GM21619 (cell line): ENCODE data around the gene EIF2D.
"Not testable (repeated sequence)": the region's sequence is repeated elsewhere in the genome, so short reads cannot be mapped to it uniquely, and the experiment has no call there.

ENCODE experiments used
- ATAC-seq: cut with Tn5 transposase; IDR thresholded peaks from one replicate; pipeline ENCODE4 v1.9.1; 2021; ENCODE audit not compliant: unreplicated experiment

EIF2D gene, protein sequence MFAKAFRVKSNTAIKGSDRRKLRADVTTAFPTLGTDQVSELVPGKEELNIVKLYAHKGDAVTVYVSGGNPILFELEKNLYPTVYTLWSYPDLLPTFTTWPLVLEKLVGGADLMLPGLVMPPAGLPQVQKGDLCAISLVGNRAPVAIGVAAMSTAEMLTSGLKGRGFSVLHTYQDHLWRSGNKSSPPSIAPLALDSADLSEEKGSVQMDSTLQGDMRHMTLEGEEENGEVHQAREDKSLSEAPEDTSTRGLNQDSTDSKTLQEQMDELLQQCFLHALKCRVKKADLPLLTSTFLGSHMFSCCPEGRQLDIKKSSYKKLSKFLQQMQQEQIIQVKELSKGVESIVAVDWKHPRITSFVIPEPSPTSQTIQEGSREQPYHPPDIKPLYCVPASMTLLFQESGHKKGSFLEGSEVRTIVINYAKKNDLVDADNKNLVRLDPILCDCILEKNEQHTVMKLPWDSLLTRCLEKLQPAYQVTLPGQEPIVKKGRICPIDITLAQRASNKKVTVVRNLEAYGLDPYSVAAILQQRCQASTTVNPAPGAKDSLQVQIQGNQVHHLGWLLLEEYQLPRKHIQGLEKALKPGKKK

DNA sequence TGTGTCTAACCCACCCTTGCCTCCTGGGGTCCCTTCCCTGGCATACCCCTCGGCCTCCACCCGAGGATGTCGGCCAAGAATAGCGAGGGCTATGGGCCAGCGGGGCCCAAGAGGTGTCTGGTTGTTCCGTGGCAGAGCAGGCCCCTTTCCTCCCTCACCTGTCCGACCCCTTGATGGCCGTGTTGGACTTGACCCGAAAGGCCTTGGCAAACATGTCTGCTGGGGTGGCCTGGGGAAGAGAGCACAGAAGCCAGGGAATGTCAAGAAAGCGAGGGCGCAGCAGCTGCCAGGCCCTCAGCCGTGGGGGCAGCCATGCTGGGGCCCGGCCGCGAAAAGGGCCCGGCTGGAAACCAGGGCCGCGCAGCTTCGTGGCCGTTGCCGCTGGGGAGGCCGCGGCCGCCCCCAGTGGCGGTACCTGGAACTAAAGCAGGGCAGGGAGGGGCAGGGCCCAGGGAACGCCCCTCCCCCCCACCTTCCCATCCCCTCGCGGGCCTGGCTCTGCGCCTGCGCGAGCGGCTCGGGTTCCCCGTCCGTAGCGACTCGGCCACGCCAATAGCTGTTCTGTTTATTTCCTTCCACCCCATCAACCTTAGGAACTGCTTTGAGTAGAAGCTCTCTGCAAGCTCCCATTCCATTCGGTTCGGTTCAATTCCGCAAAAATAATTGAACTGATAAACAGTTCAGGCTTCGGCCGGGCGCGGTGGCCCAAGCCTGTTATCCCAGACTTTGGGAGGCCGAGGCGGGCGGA, at the start of gene EIF2D:
Gene EIF2D (minus strand): TSS at position 337 of the 748 bp plus-strand sequence. CDS start 123 bp downstream, at position 214.
- ATAC-seq, result peak; percentile 85

DNA sequence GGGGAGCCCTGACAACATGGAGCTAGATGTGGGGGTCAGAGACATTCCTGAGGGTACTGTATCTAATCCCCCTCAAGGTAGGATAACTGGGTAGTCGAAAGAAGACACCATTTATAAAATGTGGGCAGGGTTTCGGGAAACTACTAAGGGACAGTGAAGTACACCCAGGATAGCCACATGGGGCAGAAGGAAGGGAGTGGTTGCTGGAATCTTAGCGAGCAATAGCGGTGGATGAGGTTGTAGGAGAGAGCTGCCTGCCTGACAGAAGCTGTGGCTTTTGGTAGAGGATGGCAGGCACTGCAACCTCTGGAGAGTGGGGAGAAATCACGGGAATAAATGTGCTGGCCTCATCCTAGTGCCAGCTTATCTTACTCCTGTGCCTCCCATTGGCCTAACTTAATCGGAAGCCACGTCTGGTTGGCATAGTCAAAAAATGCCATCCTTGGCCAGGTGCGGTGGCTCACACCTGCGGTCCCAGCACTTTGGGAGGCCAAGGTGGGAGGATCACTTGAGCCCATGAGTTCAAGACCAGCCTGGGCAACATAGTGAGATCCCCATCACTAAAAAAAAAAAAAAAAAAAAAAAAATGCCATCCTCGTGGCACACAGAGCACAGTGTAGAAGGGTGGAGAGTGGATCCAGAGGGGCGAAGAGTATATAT, 49.0 kb upstream of the EIF2D start:
- ATAC-seq, result no peak

DNA sequence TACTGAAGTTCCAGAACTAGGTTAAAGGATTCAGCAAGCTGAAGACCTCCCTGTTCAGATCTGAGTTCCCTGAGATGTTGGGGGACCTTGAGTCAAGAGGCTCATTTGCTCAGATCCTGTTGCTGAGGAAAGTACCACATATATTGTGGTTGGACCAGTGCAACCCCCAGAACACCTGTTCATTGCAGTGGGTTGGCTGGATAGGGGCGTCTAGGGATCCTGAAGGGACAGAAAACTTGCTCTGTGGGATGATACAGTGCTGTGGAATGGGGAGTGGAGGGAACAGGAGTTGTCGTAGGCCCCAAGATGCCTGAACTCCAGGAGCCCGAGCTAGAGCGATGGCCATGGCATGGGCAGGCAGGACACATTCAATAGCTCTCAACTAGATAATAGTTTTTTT, 47.9 kb upstream of the EIF2D start:
- no peak for ATAC-seq

DNA sequence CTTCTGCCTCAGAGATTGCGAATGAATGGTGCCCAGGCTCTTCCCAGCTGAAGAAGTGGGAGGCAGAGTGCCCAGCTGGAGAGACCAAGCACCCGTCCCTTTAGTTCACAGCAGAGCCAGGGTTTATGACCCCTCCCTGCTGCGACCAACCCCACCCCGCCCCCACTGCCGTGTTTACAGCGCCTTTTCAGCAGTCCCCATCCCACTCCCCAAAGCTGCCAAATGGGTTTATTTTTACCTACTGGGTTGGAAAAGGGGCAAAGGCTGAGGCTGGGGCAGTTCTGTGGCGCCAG, 46.7 kb upstream of the EIF2D start:
- no peak for ATAC-seq

DNA sequence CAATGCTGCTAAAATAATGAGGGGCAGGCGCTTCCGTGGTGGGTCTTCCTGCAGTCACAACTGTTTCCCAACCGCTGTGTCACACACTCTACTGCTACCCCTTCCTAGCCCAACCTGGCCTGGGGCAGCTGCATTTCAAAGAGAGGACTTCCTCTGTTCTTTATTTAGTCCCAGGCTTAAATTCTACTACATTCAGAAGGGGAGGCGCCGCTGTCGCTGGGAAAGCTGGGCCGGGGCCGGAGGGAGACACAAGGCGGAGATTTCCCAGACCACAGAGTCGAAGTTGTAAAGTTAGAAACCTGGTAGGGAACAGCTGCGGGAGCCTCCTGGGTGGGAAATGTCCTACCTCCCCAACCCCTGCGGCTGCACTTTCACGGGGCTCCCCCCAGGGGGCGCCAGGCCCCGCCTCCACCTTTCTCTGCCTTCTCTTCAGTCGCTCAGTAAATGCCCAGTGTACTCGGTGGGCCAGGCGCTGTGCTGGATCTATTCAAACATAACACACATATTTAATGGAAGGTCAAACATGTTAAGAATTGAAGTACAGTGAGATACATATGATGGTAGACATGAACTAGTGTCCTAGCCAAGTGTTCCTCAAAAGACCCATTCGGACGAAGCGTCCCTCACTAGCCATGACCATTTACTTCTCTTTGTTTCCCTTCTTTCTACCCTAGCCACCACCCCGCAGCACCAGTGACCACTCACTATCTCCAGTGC, 46.2 kb upstream of the EIF2D start:
- ATAC-seq, result no peak

DNA sequence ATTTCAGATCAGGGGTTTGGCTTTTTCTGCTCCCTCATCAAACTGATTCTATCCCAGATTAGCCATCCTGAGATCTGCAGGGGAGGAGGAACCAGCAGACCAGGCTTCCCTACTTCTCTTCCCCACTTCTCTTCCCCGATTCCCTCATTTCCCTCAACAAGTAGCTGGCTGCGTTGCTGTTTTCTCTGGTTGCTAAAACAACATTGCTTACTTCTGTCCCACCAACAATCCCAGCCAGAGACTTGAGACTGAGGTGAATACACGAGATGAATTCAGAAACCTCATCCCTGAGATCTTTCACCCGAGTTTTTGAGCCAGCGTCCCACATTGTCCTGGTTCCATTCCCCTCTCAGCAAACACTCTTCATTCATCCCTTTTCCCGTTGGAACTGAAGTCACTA, 45.5 kb upstream of the EIF2D start:
- no peak for ATAC-seq

DNA sequence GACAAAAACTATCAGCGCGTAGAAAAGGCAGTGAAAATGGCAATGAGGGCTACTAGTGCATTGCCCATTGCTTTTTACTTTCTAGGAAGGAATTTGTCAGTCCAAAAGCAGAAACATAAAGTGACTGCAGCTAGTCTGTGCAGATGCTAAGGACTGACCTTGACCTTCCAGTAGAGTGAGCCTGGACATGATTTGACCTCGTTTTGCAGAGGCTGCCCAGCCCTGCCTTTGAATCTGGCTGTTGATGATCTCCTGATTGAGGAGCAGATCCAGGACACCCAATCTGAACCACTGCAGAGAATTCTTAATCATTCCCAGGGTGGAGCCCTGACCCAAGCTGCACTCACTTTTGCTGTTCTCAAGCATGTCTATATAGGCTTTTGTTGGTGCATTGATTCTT, 44.7 kb upstream of the EIF2D start:
- no peak for ATAC-seq

DNA sequence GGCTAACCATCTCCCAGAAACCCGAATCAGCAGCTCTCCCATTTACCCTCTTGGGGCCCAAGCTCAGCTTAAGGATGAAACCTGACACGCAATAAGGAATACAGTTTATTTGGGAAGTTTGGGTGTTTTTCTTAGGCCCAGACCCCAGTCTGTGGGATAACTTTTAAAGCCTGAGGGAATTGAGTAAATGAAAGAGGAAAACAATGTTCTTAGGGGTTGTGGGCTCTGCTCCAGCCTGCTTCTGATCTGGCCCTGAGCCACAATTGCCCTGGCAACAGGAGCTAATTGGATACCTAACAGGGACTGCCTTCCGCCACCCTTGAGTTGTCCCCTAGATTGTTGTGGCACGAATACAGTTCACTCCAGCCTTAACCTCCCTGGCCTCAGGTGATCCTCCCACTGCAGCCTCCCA, 43.2 kb upstream of the EIF2D start:
- no peak for ATAC-seq

DNA sequence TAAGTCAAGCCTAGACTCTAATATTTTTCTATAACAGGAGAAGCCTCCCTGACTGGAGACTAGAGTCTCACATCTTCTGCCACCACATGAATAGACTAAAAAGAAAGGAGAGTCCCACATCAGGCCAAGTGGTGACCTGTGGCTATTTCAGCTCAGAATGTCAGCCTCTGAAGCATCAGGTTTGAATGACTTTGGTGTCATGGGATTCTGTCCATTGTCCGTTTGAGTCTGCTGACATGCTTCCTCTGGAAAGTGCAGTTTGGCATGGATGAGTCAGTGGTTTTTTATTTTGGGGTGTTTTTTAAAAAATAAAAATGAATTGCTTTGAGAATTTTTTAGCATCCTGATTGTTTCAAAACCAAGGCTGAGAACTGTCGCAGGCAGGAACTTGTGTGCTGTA, 42.6 kb upstream of the EIF2D start:
- no peak for ATAC-seq

DNA sequence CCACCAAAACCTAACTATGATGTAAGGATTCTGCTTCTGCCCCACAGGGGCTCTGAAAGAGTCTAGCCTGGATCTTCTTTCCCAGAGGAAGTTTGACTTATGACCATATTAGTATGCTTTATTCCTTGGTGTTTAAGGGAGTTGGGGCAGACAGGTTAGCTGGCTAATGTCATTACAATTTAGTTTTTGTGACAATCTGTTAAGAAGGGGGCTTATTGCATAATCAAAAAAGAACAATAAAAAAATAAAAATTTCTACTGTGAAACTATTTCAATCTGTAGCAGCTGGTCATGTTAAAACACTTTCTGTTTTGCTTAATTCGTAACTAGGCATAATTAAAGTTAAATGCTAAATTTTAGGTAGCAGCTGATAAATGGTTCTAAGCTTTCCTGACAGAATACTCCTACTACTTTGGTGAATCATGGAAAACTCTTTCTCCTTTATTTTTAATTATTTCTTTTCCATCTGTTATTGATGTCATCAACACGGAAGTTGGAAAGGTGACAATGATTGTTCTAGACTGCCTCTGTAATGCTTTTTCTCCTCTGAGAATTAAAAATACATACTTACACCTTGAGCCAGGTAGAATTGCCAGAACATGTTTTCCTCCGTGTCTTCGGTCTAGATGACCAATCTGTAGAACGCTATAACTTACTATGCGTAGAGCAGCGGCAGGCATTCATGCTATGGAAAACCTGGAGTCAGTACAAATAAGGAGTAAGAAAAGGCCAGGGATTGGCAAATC, 41.6 kb upstream of the EIF2D start:
- no peak for ATAC-seq

DNA sequence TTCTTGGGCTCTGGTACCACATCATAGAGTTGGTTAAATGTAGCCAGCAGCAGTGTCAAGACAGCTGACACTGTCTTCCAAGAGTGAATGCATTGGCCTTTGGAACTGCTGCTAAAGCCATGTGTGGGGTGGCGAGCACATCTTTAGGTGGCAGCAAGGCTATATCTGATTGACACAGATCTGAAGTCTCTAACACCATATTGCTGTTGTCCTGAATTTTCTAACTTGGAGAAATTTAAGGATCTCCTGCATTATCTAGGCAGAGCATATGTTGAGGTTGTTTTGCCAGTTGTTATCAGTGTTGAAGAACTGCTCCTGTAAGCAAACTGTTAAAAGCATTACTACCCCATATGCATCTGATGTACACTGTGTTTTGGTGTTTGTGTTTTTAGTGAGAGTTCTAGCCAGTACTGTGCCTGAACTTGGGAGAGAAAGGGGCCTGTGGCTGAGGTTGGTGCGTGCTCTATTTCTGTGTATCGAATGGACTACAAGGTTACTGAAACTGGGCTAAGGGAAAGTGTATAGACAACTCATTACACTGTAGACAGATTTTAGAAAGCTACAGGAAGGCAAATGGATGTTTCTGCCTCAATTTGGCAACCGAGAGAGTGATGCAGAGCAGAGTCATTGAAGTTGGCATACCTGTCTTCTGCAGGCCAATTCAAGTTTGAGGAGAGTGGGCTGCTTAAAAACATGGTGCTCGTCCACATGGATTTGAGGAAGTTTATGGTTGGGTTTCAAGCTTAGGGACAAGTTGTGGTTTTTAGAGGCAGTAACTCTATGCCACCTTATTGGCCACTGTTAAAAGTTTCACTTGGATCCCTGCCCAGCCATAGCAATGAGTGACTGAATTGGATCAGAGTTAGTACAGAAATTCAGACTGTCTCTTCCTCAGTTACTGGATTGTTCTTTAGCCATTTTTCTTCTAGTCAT, 40.0 kb upstream of the EIF2D start:
- ATAC-seq, result no peak

DNA sequence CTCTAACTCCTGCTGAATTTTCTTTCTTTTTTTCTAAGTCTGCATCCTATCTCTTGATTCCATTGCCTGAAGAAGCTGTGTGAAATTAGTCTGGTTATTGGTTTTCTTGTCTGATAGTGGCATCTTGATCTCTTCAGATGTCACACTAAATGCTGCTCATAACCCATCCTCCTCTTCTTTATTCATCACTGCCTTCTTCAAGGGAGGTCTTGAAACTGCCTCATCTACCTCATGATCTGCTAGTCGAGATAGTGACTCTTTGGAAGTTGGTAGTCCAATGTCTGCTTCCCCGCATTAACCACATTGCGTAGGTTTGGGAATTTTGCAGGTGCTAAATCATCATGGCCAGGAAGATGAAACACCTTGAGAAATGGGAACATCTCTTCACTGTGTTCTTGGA, 38.7 kb upstream of the EIF2D start:
- ATAC-seq, result no peak

DNA sequence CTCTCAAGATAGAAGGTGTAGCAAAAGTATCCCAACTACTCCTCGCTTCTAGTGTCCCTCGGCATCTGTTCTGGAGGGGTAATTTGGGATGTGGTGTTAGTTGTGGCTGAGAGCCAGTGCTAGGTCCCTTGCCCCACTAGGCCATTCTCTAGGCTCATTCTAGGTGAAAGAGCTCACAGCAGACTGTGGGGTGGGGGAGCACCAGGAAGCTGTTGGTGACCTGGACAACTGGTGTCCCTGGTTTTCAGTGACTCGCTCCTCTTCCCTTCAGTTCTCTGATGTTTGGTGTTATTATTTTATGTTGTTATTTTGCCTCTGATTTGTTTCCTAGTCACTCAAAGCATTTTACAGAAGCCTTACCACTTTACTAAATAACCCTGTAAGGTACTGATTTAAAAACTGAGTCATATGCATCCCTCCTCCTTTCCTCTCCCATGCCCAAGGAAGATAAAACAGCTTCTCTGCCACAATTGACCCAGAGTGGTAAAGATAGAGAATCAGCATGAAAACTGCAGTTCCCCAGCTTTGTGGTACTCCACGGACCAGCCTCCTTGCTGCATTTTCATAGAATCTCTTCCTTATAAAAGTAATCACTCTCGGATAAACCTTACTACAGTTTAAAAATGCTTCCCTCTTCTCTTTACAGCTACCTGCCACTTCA, 37.1 kb upstream of the EIF2D start:
- ATAC-seq, result no peak

DNA sequence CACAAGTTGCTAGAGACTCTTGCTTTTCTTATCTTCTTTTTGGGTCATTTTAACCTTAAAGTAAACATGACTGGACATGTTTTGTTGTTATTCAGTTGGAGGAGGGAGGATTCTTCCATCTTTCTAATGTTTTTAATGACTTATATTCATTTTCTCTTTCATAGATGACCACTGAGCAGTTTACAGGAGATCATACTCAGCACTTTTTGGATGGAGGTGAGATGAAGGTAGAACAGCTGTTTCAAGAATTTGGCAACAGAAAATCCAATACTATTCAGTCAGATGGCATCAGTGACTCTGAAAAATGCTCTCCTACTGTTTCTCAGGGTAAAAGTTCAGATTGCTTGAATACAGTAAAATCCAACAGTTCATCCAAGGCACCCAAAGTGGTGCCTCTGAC, 35.0 kb upstream of the EIF2D start:
- no peak for ATAC-seq

DNA sequence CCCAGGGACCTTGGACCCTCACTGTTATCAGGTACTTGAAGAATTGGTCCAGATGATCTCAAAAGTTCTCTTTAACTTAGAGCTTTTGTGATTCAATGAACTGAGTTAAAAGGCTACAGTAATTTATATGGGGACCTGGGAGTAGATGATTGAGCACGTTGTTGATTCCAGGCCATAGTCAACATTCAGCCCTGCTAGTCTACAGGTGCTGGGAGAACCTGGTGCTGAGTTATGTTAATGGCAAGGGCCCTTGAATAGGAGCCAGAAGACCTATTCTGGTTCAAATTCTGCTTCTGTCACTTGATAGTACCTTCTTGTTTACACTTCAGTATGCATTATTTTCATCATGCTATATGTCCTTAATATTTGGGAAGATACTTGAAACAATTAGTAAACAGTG, 34.2 kb upstream of the EIF2D start:
- ATAC-seq, result no peak

DNA sequence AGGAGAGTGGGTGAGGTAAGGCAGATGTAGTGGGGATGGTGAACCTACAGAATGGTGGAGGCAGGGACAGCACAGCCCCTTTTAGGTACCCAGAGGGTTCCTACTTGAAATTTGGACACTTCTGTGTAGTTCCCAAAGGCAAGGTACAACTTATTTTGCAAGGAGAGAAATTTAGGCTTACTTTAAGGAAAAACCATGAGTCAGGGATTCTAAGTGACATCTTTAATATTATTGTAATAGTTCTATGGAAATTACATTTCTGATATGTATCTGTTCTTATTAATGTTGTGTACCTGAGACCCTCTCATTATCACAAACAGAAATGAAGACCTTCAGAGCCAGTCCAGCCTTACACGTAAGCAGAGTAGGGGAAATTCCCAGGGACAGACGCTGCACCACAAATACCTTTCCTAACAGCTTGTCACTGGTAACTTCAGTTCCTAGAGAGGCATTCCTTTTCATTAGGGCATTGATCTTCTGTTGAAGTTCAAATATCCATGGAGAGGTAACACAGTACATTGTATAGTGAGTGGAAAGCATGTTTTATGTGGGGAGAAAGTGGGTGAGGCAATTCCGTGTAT, 30.9 kb upstream of the EIF2D start:
- no peak for ATAC-seq

DNA sequence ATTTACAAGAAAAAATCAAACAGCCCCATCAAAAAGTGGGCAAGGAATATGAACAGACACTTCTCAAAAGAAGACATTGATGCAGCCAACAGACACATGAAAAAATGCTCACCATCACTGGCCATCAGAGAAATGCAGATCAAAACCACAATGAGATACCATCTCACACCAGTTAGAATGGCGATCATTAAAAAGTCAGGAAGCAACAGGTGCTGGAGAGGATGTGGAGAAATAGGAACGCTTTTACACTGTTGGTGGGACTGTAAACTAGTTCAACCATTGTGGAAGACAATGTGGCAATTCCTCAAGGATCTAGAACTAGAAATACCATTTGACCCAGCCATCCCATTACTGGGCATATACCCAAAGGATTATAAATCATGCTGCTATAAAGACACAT, 29.8 kb upstream of the EIF2D start:
- ATAC-seq, result not testable (repeated sequence)

DNA sequence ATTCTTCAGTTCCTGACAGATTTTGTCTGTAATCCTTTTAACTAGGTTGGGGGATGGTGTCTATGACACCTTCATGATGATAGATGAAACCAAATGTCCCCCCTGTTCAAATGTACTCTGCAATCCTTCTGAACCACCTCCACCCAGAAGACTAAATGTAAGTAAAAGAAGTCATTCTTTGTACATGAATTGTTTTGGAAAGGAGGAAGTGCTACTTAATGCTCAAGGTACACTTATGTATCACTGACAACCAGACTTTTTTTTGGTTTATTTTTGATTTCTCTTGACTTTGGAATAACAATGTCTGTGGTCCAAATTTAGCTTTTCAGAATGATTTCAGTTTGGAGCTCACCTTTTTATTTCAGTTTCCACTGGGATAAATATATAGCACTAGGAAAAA, 25.3 kb upstream of the EIF2D start:
- ATAC-seq, result no peak
